NCI-H2107 (cell line): ENCODE results near the gene SLC9C1.
"Not testable (repeated sequence)": the region's sequence is repeated elsewhere in the genome, so short reads cannot be mapped to it uniquely, and the experiment has no call there.

Experiments used
- DNase-seq: peaks from one replicate; lab custom pipeline; 2025; lab: John Stamatoyannopoulos, UW

SLC9C1 gene

DNA sequence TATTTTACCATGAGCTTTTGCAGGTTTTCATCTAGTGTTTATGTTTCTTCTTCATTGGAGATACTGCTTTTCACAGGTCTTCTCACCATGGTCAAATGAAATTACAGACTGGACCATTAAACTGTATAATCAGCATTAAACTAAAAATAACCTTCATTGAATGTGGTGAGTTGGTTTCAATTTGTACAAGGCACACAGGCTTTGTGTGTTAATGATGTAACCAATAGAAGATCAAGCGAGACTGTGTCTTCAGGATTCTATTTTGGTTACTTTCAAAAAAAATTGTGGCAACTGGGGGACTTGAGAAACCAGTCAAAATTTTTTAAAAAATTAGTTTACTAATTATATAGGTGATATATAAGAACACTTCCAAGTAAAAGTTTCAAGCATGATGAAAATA lies 106.7 kb downstream of the SLC9C1 start:
- DNase-seq: no peak

GRCh38 chr3:112185423-112186035 lies 108.5 kb downstream of the SLC9C1 start:
- DNase-seq: not testable (repeated sequence)

DNA sequence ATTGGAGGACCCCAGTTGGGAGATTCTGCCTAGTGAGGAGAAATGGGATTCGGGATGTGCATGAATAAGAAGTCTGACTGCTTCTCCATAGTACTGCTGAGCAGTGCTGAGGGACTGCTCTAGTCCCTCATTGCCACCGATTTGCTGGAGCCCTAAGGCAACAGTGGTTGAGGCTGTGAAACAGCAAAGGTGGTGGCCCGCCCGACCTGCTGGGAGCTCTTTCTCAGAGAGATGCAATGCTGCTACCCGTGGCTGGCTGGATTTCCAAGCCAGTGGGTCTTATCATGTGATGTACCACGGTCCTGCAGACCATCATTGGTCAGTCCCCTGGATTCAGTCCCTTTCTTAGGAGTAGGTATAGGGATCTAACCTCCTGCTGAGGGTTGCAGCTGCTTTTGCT lies 118.4 kb downstream of the SLC9C1 start:
- no peak for DNase-seq

- DNase-seq: no peak
Observed at GRCh38 chr3:112175037-112175436, 119.0 kb downstream of the SLC9C1 start.

- DNase-seq: no peak
Observed at GRCh38 chr3:112171144-112171543, 122.9 kb downstream of the SLC9C1 start.

DNA sequence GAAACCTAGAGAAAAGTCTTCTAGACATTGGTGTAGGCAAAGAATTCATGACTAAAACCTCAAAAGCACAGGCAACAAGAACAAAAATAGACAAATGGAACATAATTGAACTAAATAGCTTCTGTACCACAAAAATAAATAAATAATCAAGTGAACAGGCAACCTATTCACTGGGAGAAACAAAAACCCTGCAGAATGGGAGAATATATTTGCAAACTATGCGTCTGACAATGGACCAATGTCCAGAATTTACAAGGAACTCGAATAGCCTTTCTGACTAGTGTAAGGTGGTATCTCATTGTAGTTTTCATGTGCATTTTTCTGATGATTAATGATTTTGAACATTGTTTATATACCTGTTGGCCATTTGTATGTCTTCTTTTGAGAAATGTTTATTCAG lies 124.0 kb downstream of the SLC9C1 start:
- DNase-seq: no peak

DNA sequence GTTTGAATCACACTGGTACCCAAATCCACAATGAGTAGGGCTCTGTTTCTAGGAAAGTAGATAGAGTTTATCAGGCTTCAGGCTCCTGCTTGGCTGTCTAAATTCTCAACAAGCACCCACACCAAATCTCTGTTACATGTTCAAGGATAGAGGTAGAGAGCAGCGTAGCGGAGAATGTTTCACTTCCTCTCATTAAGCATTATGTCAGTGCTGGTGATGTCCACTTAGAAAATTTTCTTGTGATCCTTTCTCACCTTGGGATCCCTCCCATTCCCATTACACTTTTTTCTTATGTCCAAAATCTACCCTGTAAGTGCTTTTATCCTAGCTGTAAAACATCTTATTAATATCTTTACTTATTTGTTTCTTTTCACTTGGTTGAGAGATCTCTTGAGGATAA lies 126.3 kb downstream of the SLC9C1 start:
- no peak for DNase-seq

GRCh38 chr3:112149136-112149535 lies 144.9 kb downstream of the SLC9C1 start:
- DNase-seq: no peak

DNA sequence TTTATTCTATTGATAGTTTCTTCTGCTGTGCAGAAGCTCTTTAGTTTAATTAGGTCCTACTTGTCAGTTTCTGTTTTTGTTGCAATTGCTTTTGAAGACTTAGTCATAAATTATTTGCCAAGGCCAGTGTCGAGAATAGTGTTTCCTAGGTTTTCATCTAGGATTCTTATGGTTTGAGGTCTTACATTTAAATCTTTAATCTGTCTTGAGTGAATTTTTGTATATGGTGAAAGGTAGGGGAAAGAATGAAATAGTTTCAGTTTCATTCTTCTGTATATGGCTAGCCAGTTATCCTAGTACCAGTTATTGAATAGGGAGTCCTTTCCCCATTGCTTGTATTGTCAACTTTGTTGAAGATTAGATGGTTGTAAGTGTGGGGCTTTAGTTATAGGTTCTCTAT lies 150.3 kb downstream of the SLC9C1 start:
- no peak for DNase-seq

- DNase-seq: no peak
Observed at GRCh38 chr3:112143251-112143650, 150.8 kb downstream of the SLC9C1 start.

GRCh38 chr3:112141293-112141692 lies 152.7 kb downstream of the SLC9C1 start:
- no peak for DNase-seq

DNA sequence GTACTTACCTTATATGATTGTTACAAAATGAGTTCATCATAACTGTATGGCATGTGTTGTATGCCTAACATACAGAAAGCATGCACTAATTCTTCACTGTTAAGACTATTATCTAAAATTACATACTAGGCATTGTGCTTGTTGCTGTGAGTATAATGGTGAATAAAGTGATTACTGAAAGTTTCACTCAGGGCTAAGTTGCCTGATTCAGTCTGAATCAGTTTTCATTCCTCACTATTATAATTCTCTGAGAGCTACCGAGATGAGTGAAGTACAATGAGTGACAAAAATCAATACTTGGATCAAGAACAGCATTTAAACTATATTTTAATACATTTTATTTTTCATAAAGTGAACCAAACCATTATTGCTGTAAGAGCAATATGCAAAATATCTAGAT lies 153.4 kb downstream of the SLC9C1 start:
- no peak for DNase-seq

- no peak for DNase-seq
Observed at GRCh38 chr3:112138219-112138969, 155.6 kb downstream of the SLC9C1 start.

DNA sequence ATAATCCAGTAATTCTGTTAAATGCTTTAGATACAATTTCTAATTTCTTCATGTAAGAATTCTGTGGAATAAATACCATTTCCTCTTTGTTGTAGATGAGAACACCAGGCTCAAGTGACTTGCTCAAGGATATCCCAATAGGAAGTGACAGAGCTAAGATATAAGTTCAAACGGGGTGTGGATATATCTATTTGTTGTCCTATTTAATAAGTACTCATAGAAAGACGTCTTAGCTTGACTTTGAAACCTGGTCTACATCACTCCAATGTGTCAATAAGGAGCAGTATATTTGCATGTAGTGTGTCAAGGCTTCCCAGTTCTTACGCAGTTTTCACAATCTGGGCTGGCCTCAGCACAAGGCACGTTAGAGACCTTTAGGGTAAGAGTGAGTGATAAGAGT lies 156.2 kb downstream of the SLC9C1 start:
- no peak for DNase-seq

GRCh38 chr3:112136959-112137693 lies 156.9 kb downstream of the SLC9C1 start:
- no peak for DNase-seq

DNA sequence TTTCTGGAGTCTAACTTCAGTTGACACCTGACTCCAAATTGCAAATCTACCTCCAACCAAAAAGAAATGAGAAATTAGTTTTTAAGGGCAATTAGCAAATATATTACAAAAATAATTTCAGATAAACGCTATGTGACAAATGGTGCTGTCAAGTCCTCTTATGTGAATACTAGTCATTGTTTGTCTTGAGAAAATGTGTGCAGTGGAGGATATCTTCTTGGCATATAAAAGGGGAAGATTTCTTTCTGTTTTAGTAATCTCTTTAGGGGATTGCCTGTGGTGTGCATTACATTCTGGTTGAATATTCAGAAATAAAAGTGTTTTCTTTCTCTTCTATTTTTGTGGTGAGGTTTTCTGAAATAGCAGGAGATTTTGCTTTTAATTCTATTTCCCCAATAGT lies 158.0 kb downstream of the SLC9C1 start:
- DNase-seq: no peak

- no peak for DNase-seq
Observed at GRCh38 chr3:112134335-112135124, 159.5 kb downstream of the SLC9C1 start.

GRCh38 chr3:112133626-112134334 lies 160.2 kb downstream of the SLC9C1 start:
- DNase-seq: no peak

DNA sequence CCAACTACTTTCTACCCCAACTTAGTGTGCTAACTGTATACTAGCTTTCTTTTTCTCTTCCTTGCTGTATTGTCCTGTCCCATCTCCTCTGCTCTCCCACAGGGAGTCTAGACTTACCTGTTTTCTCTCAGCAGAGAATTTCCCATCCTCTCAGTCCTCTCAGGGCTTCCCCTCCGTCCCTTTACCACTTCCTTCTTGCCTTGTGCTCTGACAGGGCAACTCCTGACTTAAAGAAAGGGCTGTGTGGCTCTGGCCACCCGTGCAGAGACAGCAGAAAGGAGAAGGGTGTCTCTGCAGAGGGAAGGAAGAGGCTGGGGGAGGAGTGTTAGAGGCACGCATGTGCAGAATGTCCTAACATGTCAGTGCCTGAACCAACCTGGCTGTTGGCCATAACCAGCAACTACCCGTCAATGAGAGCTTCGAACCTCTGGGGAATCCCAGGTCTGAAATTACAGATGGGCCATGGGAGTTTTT lies 161.0 kb downstream of the SLC9C1 start, which contains the start of gene GCSAM:
GCSAM (minus strand) TSS at position 274 of the 474 bp plus-strand sequence; CDS start at position 146, 128 bp downstream.
- no peak for DNase-seq

GRCh38 chr3:112132554-112132953 lies 161.5 kb downstream of the SLC9C1 start:
- no peak for DNase-seq

DNA sequence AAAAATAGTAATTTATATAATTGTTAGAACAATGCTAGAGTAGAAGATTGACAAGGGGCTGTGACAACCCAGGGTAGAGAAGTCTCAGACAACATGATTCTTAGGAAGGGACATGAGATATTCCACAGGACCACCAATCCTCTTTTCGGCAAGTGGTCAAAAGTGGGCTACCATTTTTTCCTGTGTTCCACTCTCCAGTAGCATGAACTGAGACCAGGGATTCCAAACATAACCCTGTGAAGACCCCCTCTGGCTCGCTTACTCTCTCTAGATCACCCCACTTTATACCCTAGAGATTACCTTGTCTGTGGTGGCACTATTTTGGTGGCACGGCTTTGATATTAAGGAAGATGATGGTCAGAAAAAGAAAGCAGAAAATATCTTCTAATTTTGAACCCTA lies 161.9 kb downstream of the SLC9C1 start:
- DNase-seq: no peak
